Adrenal gland (tissue), 5 donors: ENCODE data around the gene SNAPIN.

ENCODE experiments used
- CTCF ChIP-seq, 6 experiments: fragments of 450-650 bp in 4 of 6; fragments of 200-600 bp in 2 of 6; sonication (generic) in 1 of 6; IDR thresholded peaks; 1 replicate in 5 of 6; 2 replicates in 1 of 6; pipeline versions ENCODE4 v1.5.1 to v1.8.0; 2016 to 2021; ENCODE audit warnings: antibody characterized with exemption in 6 of 6, mild to moderate bottlenecking in 2 of 6, moderate library complexity in 1 of 6
- POLR2A ChIP-seq, 2 donors: fragments of 450-650 bp; IDR thresholded peaks; one replicate each; pipeline ENCODE4 v1.6.1; 2017; ENCODE audit warnings: antibody characterized with exemption in 2 of 2, mild to moderate bottlenecking in 2 of 2, moderate library complexity in 1 of 2
- donor health status: DM: no; HTN: no; CAD: no.

GRCh38 chr1:153667439-153667838 lies 8.9 kb downstream of the SNAPIN start:
- TF ChIP-seq CTCF (IDR thresholded peaks at IDR 0.05): no peak
- TF ChIP-seq POLR2A (IDR thresholded peaks at IDR 0.05): no peak
